HEK293 (cell line): ENCODE results near the gene MOSMO.

Source experiments
- KLF1 ChIP-seq: fragments of 450-650 bp; formaldehyde crosslinking; IDR thresholded peaks from 2 replicates; pipeline ENCODE4 v1.5.1; 2016; ENCODE audit warnings: missing biosample characterization, missing genetic modification characterization
- ZNF423 ChIP-seq: fragments of 450-650 bp; formaldehyde crosslinking; IDR thresholded peaks from 2 replicates; pipeline ENCODE4 v1.5.1; 2016; ENCODE audit warnings: missing biosample characterization, missing genetic modification characterization
- ZNF48 ChIP-seq: fragments of 450-650 bp; formaldehyde crosslinking; IDR thresholded peaks from 2 replicates; pipeline ENCODE4 v1.5.1; 2016; ENCODE audit warnings: missing biosample characterization, missing genetic modification characterization
- ZNF624 ChIP-seq: fragments of 450-650 bp; formaldehyde crosslinking; IDR thresholded peaks from 2 replicates; pipeline ENCODE4 v1.5.1; 2017; ENCODE audit warnings: missing biosample characterization, missing genetic modification characterization
- TF ChIP-seq, protein P1 (sequence below): fragments of 450-650 bp; formaldehyde crosslinking; IDR thresholded peaks from 2 replicates; pipeline ENCODE4 v1.5.1; 2016; ENCODE audit warnings: missing biosample characterization, missing genetic modification characterization, borderline replicate concordance
- TF ChIP-seq, protein P2 (sequence below): fragments of 450-650 bp; formaldehyde crosslinking; IDR thresholded peaks from 2 replicates; pipeline ENCODE4 v1.5.1; 2016; ENCODE audit warnings: missing biosample characterization, missing genetic modification characterization
- TF ChIP-seq, protein P3 (sequence below): fragments of 450-650 bp; formaldehyde crosslinking; IDR thresholded peaks from 2 replicates; pipeline ENCODE4 v1.5.1; 2016; ENCODE audit warnings: missing biosample characterization, missing genetic modification characterization

DNA sequence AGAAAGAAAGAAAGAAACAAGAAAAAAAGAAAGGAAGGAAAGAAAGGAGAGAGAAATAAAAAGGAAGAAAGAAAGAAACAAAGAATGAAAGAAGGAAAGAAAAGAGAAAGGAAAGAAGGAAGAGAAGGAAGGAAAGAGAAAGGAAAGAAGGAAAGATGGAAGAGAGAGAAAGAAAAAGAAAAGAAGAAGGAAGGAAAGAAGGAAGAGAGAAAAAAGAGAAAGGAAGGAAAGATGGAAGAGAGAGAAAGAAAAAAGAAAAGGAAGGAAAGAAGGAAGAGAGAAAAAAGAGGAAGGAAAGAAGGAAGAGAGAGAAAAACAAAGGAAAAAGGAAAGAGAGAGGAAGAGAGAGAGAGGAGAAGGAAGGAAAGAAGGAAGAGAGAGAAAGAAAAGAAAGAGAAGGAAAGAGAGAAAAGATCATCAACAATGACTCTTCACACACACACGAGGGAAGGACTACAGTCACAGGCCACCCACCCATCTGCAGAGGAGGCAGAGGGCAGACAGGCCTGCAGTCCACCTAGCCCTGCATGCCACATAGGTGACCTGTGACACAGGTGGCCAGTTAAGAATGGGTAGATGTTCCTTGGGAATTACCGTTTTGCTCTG is 108.3 kb downstream of the MOSMO start:
- TF ChIP-seq, protein P1, sequence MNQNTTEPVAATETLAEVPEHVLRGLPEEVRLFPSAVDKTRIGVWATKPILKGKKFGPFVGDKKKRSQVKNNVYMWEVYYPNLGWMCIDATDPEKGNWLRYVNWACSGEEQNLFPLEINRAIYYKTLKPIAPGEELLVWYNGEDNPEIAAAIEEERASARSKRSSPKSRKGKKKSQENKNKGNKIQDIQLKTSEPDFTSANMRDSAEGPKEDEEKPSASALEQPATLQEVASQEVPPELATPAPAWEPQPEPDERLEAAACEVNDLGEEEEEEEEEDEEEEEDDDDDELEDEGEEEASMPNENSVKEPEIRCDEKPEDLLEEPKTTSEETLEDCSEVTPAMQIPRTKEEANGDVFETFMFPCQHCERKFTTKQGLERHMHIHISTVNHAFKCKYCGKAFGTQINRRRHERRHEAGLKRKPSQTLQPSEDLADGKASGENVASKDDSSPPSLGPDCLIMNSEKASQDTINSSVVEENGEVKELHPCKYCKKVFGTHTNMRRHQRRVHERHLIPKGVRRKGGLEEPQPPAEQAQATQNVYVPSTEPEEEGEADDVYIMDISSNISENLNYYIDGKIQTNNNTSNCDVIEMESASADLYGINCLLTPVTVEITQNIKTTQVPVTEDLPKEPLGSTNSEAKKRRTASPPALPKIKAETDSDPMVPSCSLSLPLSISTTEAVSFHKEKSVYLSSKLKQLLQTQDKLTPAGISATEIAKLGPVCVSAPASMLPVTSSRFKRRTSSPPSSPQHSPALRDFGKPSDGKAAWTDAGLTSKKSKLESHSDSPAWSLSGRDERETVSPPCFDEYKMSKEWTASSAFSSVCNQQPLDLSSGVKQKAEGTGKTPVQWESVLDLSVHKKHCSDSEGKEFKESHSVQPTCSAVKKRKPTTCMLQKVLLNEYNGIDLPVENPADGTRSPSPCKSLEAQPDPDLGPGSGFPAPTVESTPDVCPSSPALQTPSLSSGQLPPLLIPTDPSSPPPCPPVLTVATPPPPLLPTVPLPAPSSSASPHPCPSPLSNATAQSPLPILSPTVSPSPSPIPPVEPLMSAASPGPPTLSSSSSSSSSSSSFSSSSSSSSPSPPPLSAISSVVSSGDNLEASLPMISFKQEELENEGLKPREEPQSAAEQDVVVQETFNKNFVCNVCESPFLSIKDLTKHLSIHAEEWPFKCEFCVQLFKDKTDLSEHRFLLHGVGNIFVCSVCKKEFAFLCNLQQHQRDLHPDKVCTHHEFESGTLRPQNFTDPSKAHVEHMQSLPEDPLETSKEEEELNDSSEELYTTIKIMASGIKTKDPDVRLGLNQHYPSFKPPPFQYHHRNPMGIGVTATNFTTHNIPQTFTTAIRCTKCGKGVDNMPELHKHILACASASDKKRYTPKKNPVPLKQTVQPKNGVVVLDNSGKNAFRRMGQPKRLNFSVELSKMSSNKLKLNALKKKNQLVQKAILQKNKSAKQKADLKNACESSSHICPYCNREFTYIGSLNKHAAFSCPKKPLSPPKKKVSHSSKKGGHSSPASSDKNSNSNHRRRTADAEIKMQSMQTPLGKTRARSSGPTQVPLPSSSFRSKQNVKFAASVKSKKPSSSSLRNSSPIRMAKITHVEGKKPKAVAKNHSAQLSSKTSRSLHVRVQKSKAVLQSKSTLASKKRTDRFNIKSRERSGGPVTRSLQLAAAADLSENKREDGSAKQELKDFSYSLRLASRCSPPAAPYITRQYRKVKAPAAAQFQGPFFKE = no peak
- TF ChIP-seq ZNF624 (no peak), KLF1 (tag by site-specific recombination) (no peak), ZNF423 (tag by site-specific recombination) (no peak), ZNF48 (tag by site-specific recombination) (no peak)
- TF ChIP-seq, protein P2, sequence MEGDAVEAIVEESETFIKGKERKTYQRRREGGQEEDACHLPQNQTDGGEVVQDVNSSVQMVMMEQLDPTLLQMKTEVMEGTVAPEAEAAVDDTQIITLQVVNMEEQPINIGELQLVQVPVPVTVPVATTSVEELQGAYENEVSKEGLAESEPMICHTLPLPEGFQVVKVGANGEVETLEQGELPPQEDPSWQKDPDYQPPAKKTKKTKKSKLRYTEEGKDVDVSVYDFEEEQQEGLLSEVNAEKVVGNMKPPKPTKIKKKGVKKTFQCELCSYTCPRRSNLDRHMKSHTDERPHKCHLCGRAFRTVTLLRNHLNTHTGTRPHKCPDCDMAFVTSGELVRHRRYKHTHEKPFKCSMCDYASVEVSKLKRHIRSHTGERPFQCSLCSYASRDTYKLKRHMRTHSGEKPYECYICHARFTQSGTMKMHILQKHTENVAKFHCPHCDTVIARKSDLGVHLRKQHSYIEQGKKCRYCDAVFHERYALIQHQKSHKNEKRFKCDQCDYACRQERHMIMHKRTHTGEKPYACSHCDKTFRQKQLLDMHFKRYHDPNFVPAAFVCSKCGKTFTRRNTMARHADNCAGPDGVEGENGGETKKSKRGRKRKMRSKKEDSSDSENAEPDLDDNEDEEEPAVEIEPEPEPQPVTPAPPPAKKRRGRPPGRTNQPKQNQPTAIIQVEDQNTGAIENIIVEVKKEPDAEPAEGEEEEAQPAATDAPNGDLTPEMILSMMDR (tag by site-specific recombination) = no peak
- TF ChIP-seq, protein P3, sequence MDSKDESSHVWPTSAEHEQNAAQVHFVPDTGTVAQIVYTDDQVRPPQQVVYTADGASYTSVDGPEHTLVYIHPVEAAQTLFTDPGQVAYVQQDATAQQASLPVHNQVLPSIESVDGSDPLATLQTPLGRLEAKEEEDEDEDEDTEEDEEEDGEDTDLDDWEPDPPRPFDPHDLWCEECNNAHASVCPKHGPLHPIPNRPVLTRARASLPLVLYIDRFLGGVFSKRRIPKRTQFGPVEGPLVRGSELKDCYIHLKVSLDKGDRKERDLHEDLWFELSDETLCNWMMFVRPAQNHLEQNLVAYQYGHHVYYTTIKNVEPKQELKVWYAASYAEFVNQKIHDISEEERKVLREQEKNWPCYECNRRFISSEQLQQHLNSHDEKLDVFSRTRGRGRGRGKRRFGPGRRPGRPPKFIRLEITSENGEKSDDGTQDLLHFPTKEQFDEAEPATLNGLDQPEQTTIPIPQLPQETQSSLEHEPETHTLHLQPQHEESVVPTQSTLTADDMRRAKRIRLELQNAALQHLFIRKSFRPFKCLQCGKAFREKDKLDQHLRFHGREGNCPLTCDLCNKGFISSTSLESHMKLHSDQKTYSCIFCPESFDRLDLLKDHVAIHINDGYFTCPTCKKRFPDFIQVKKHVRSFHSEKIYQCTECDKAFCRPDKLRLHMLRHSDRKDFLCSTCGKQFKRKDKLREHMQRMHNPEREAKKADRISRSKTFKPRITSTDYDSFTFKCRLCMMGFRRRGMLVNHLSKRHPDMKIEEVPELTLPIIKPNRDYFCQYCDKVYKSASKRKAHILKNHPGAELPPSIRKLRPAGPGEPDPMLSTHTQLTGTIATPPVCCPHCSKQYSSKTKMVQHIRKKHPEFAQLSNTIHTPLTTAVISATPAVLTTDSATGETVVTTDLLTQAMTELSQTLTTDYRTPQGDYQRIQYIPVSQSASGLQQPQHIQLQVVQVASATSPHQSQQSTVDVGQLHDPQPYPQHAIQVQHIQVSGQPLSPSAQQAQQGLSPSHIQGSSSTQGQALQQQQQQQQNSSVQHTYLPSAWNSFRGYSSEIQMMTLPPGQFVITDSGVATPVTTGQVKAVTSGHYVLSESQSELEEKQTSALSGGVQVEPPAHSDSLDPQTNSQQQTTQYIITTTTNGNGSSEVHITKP (tag by site-specific recombination) = no peak
